WTC11 (cell line): Measurements from ENCODE around the gene GPC6. TPM values are rescaled to one million over a fixed set of nuclear protein-coding genes. Genes with fewer than 3 reads are reported as not detected.

Experiments used
- ATAC-seq: fragments of 200-7000 bp; cut with Tn5 transposase; 2 replicates; pipeline ENCODE4 v1.10.0; 2021; ENCODE audit warnings: mild to moderate bottlenecking, moderate library complexity
- CTCF ChIA-PET: fragments of 300-600 bp; sonication (Branson Sonifier 250); formaldehyde crosslinking; loops from one replicate; lab custom pipeline; 2021; ENCODE audit warnings: antibody characterized with exemption; lab: Charles Lee
- POLR2A ChIA-PET: fragments of 350-600 bp; sonication (Branson Sonifier 250); formaldehyde crosslinking; loops from one replicate; lab custom pipeline; 2021; ENCODE audit warnings: antibody characterized with exemption; lab: Charles Lee
- DNase-seq: peaks from one replicate; pipeline ENCODE4 v3.0.0; 2021; ENCODE audit warnings: low spot score
- H3K27ac Mint-ChIP-seq: 2 replicates; pipeline ENCODE4 v1.8.0; 2021; ENCODE audit warnings: mixed read lengths
- H3K27me3 Mint-ChIP-seq: 2 replicates; pipeline ENCODE4 v1.8.0; 2021; ENCODE audit warnings: low read depth, mild to moderate bottlenecking, moderate library complexity, mixed read lengths
- H3K36me3 Mint-ChIP-seq: 2 replicates; pipeline ENCODE4 v1.8.0; 2021; ENCODE audit warnings: mixed read lengths
- H3K4me1 Mint-ChIP-seq: 2 replicates; pipeline ENCODE4 v1.8.0; 2022; ENCODE audit warnings: mixed read lengths
- H3K4me3 Mint-ChIP-seq: 2 replicates; pipeline ENCODE4 v1.8.0; 2021; ENCODE audit warnings: mild to moderate bottlenecking, moderate library complexity, mixed read lengths
- H3K9me3 Mint-ChIP-seq: 2 replicates; pipeline ENCODE4 v1.8.0; 2021; ENCODE audit warnings: mixed read lengths
- CBFB ChIP-seq: sonication (generic); formaldehyde crosslinking; IDR thresholded peaks from 2 replicates; pipeline ENCODE4 v1.8.1; 2022; ENCODE audit warnings: mild to moderate bottlenecking, low read depth, missing genetic modification reagents
- ETV6 ChIP-seq: sonication (generic); formaldehyde crosslinking; IDR thresholded peaks from 2 replicates; pipeline ENCODE4 v1.8.1; 2022; ENCODE audit warnings: mild to moderate bottlenecking, missing genetic modification reagents
- FOXJ3 ChIP-seq: sonication (generic); formaldehyde crosslinking; IDR thresholded peaks from 2 replicates; pipeline ENCODE4 v1.9.0; 2021; ENCODE audit warnings: missing genetic modification reagents, mild to moderate bottlenecking, borderline replicate concordance
- FOXP1 ChIP-seq: sonication (generic); formaldehyde crosslinking; IDR thresholded peaks from 2 replicates; pipeline ENCODE4 v1.8.0; 2022; ENCODE audit warnings: missing genetic modification reagents, mild to moderate bottlenecking, moderate library complexity, borderline replicate concordance
- GTF2I ChIP-seq: fragments of 250-450 bp; sonication (Bioruptor Pico); conservative IDR thresholded peaks from 2 replicates; pipeline ENCODE4 v1.4.0; 2021; ENCODE audit warnings: mild to moderate bottlenecking
- MYBL2 ChIP-seq: sonication (generic); formaldehyde crosslinking; IDR thresholded peaks from 2 replicates; pipeline ENCODE4 v1.8.1; 2023; ENCODE audit warnings: mild to moderate bottlenecking, moderate library complexity, missing genetic modification reagents
- NFATC4 ChIP-seq: fragments of 250-450 bp; sonication (Bioruptor Pico); IDR thresholded peaks from 2 replicates; pipeline ENCODE4 v1.9.0; 2021; ENCODE audit warnings: mild to moderate bottlenecking
- RELA ChIP-seq: sonication (generic); formaldehyde crosslinking; IDR thresholded peaks from 2 replicates; pipeline ENCODE4 v1.8.1; 2022; ENCODE audit warnings: missing genetic modification reagents, mild to moderate bottlenecking, borderline replicate concordance
- SMAD4 ChIP-seq: sonication (generic); formaldehyde crosslinking; IDR thresholded peaks from 2 replicates; pipeline ENCODE4 v1.8.0; 2022; ENCODE audit warnings: mild to moderate bottlenecking, missing genetic modification reagents
- TP53 ChIP-seq: sonication (generic); formaldehyde crosslinking; IDR thresholded peaks from 2 replicates; pipeline ENCODE4 v1.8.1; 2023; ENCODE audit warnings: mild to moderate bottlenecking, missing genetic modification reagents
- ZNF219 ChIP-seq: sonication (generic); formaldehyde crosslinking; IDR thresholded peaks from 2 replicates; pipeline ENCODE4 v1.8.0; 2023; ENCODE audit warnings: missing genetic modification reagents, mild to moderate bottlenecking, borderline replicate concordance
- ZNF263 ChIP-seq: sonication (generic); formaldehyde crosslinking; IDR thresholded peaks from 2 replicates; pipeline ENCODE4 v1.8.1; 2022; ENCODE audit warnings: low read depth, mild to moderate bottlenecking, moderate library complexity, missing genetic modification reagents
- ZNF317 ChIP-seq: sonication (generic); formaldehyde crosslinking; IDR thresholded peaks from 2 replicates; pipeline ENCODE4 v1.8.1; 2023; ENCODE audit warnings: low read depth, mild to moderate bottlenecking, moderate library complexity, missing genetic modification reagents, borderline replicate concordance
- ZNF416 ChIP-seq: fragments of 250-450 bp; sonication (Bioruptor Pico); IDR thresholded peaks from 2 replicates; pipeline ENCODE4 v1.9.0; 2021; ENCODE audit warnings: mild to moderate bottlenecking, inconsistent platforms
- ZNF671 ChIP-seq: fragments of 250-450 bp; sonication (Bioruptor Pico); IDR thresholded peaks from 2 replicates; pipeline ENCODE4 v1.8.0; 2021; ENCODE audit warnings: mild to moderate bottlenecking
- total RNA-seq: library from RNA; stranded (reverse); gene quantifications from 3 replicates; pipeline ENCODE4 v1.2.3, GENCODE V29; 2021
- TF ChIP-seq, protein P1 (sequence below): fragments of 250-450 bp; sonication (Bioruptor Pico); IDR thresholded peaks from 2 replicates; pipeline ENCODE4 v1.8.0; 2021; ENCODE audit warnings: mild to moderate bottlenecking
- TF ChIP-seq, protein P2 (sequence below): sonication (generic); formaldehyde crosslinking; IDR thresholded peaks from 2 replicates; pipeline ENCODE4 v1.8.0; 2023; ENCODE audit warnings: mild to moderate bottlenecking, missing genetic modification reagents
- TF ChIP-seq, protein P3 (sequence below): sonication (generic); formaldehyde crosslinking; conservative IDR thresholded peaks from 2 replicates; pipeline ENCODE4 v1.8.1; 2023; ENCODE audit warnings: mild to moderate bottlenecking, low read depth, missing genetic modification reagents, moderate library complexity
- TF ChIP-seq, protein P4 (sequence below): sonication (generic); formaldehyde crosslinking; IDR thresholded peaks from 2 replicates; pipeline ENCODE4 v1.8.1; 2022; ENCODE audit warnings: low read depth, missing genetic modification reagents, borderline replicate concordance
- TF ChIP-seq, protein P5 (sequence below): sonication (generic); formaldehyde crosslinking; IDR thresholded peaks from 2 replicates; pipeline ENCODE4 v1.8.1; 2023; ENCODE audit warnings: mild to moderate bottlenecking, missing genetic modification reagents, borderline replicate concordance

The GPC6 gene
- total RNA-seq, 1 experiment from 2014 or later: 19.5 TPM

DNA sequence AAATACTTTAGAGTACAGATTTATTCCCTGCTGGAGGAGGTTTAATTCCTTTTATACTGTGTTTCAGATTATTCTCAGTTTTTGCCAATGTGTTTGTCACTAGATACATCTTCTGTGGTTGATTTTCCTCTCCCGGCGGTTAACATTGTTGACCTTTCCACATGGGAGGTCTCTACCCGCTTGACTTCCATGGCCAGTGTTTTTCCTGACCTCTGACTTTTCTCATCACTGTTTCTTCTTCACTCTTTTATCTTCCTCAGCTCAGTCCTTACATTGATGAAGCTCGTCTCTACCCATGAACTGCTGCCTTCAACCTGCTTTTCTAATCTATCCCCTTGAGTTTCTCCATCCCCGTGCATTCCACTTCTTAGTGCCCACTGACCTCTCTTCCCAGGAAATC, 517.4 kb downstream of the GPC6 start:
- DNase-seq: no peak
- ChIA-PET CTCF (no interaction called here), POLR2A (no interaction called here)
- no peak for ATAC-seq
- Mint-ChIP-seq H3K4me1 (peaks cover 22% of the 10 kb centered on the region), H3K9me3 (peaks cover 17% of the 10 kb centered on the region), H3K27ac (0 out of 2 replicates have a peak overlapping the region, but pooled peaks have one; percentile 4), H3K27me3 (no peaks in the 10 kb centered on the region), H3K4me3 (no peak overlapping the region), H3K36me3 (peaks cover 2% of the 10 kb centered on the region; the same call in 1 of the 2 replicates)
- TF ChIP-seq FOXP1 (no peak), ZNF671 (CRISPR knock-in tag) (no peak), NFATC4 (CRISPR knock-in tag) (no peak), ZNF317 (CRISPR knock-in tag) (no peak), ZNF416 (CRISPR knock-in tag) (no peak), CBFB (no peak), SMAD4 (CRISPR knock-in tag) (no peak), ZNF219 (no peak), FOXJ3 (CRISPR knock-in tag) (no peak), TP53 (no peak), MYBL2 (CRISPR knock-in tag) (no peak), ETV6 (CRISPR knock-in tag) (no peak), RELA (CRISPR knock-in tag) (no peak)
- TF ChIP-seq, protein P1, sequence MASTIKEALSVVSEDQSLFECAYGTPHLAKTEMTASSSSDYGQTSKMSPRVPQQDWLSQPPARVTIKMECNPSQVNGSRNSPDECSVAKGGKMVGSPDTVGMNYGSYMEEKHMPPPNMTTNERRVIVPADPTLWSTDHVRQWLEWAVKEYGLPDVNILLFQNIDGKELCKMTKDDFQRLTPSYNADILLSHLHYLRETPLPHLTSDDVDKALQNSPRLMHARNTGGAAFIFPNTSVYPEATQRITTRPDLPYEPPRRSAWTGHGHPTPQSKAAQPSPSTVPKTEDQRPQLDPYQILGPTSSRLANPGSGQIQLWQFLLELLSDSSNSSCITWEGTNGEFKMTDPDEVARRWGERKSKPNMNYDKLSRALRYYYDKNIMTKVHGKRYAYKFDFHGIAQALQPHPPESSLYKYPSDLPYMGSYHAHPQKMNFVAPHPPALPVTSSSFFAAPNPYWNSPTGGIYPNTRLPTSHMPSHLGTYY (CRISPR knock-in tag): no peak
- TF ChIP-seq, protein P2, sequence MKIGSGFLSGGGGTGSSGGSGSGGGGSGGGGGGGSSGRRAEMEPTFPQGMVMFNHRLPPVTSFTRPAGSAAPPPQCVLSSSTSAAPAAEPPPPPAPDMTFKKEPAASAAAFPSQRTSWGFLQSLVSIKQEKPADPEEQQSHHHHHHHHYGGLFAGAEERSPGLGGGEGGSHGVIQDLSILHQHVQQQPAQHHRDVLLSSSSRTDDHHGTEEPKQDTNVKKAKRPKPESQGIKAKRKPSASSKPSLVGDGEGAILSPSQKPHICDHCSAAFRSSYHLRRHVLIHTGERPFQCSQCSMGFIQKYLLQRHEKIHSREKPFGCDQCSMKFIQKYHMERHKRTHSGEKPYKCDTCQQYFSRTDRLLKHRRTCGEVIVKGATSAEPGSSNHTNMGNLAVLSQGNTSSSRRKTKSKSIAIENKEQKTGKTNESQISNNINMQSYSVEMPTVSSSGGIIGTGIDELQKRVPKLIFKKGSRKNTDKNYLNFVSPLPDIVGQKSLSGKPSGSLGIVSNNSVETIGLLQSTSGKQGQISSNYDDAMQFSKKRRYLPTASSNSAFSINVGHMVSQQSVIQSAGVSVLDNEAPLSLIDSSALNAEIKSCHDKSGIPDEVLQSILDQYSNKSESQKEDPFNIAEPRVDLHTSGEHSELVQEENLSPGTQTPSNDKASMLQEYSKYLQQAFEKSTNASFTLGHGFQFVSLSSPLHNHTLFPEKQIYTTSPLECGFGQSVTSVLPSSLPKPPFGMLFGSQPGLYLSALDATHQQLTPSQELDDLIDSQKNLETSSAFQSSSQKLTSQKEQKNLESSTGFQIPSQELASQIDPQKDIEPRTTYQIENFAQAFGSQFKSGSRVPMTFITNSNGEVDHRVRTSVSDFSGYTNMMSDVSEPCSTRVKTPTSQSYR (CRISPR knock-in tag): no peak
- TF ChIP-seq, protein P3, sequence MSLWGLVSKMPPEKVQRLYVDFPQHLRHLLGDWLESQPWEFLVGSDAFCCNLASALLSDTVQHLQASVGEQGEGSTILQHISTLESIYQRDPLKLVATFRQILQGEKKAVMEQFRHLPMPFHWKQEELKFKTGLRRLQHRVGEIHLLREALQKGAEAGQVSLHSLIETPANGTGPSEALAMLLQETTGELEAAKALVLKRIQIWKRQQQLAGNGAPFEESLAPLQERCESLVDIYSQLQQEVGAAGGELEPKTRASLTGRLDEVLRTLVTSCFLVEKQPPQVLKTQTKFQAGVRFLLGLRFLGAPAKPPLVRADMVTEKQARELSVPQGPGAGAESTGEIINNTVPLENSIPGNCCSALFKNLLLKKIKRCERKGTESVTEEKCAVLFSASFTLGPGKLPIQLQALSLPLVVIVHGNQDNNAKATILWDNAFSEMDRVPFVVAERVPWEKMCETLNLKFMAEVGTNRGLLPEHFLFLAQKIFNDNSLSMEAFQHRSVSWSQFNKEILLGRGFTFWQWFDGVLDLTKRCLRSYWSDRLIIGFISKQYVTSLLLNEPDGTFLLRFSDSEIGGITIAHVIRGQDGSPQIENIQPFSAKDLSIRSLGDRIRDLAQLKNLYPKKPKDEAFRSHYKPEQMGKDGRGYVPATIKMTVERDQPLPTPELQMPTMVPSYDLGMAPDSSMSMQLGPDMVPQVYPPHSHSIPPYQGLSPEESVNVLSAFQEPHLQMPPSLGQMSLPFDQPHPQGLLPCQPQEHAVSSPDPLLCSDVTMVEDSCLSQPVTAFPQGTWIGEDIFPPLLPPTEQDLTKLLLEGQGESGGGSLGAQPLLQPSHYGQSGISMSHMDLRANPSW (CRISPR knock-in tag): no peak
- TF ChIP-seq, protein P4, sequence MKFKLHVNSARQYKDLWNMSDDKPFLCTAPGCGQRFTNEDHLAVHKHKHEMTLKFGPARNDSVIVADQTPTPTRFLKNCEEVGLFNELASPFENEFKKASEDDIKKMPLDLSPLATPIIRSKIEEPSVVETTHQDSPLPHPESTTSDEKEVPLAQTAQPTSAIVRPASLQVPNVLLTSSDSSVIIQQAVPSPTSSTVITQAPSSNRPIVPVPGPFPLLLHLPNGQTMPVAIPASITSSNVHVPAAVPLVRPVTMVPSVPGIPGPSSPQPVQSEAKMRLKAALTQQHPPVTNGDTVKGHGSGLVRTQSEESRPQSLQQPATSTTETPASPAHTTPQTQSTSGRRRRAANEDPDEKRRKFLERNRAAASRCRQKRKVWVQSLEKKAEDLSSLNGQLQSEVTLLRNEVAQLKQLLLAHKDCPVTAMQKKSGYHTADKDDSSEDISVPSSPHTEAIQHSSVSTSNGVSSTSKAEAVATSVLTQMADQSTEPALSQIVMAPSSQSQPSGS (CRISPR knock-in tag): no peak

DNA sequence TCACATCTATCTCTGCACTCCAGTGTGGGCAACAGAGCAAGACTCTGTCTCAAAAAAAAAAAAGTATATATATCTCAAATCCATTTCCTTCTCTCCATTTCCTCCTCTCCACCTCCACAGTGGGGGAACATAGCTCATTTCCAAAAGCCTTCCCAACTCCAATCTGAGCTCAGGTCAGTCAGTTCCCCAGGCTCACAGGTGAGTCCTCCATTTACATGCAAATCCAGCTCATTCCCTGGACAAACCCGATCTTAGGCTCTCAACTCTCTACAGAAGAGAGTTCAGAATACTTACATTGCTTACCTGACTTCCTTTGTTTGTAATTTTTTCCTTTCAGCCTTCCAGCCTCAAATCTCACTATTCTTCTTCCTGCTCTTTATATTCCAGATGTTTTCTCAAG, 518.3 kb downstream of the GPC6 start:
- peak; percentile 99 for ATAC-seq
- H3K27me3 Mint-ChIP-seq: no peaks in the 10 kb centered on the region
- TF ChIP-seq, protein P5, sequence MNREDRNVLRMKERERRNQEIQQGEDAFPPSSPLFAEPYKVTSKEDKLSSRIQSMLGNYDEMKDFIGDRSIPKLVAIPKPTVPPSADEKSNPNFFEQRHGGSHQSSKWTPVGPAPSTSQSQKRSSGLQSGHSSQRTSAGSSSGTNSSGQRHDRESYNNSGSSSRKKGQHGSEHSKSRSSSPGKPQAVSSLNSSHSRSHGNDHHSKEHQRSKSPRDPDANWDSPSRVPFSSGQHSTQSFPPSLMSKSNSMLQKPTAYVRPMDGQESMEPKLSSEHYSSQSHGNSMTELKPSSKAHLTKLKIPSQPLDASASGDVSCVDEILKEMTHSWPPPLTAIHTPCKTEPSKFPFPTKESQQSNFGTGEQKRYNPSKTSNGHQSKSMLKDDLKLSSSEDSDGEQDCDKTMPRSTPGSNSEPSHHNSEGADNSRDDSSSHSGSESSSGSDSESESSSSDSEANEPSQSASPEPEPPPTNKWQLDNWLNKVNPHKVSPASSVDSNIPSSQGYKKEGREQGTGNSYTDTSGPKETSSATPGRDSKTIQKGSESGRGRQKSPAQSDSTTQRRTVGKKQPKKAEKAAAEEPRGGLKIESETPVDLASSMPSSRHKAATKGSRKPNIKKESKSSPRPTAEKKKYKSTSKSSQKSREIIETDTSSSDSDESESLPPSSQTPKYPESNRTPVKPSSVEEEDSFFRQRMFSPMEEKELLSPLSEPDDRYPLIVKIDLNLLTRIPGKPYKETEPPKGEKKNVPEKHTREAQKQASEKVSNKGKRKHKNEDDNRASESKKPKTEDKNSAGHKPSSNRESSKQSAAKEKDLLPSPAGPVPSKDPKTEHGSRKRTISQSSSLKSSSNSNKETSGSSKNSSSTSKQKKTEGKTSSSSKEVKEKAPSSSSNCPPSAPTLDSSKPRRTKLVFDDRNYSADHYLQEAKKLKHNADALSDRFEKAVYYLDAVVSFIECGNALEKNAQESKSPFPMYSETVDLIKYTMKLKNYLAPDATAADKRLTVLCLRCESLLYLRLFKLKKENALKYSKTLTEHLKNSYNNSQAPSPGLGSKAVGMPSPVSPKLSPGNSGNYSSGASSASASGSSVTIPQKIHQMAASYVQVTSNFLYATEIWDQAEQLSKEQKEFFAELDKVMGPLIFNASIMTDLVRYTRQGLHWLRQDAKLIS (CRISPR knock-in tag): no peak
- TF ChIP-seq ZNF263 (CRISPR knock-in tag) (no peak), GTF2I (CRISPR knock-in tag) (no peak)

More for the DNA sequence above, 518.3 kb downstream of the GPC6 start:
- Mint-ChIP-seq H3K4me1 (peaks cover 19% of the 10 kb centered on the region), H3K27ac (peak overlapping the region; percentile 9), H3K36me3 (peaks cover 2% of the 10 kb centered on the region; the same call in 1 of the 2 replicates), H3K9me3 (peaks cover 17% of the 10 kb centered on the region), H3K4me3 (no peak overlapping the region)
- CTCF ChIA-PET: interaction anchor here (0.7 to 0.9 kb wide), 2 partner anchors 162 to 511 kb away, joined by 3 read pairs; no protein-coding TSS in a partner anchor
- DNase-seq: peak; percentile 16
- POLR2A ChIA-PET: no interaction called here
